PC-3 (cell line): Measurements from ENCODE around the gene TMEM181. TPM values are rescaled to one million over a fixed set of nuclear protein-coding genes. Genes with fewer than 3 reads are reported as not detected.

Experiments used
- ATAC-seq: fragments of 200-7000 bp; cut with Tn5 transposase; 2 replicates; pipeline ENCODE4 v1.9.1; 2020; ENCODE audit warnings: mild to moderate bottlenecking, moderate library complexity
- BruUV-seq: library from RNA; stranded (reverse); fragments of 400-500 nt; replicated peaks from 2 replicates; lab custom pipeline; 2021; lab: Mats Ljungman, UMichigan
- CTCF ChIA-PET: fragments of 300-600 bp; sonication (Branson Sonifier 250); formaldehyde crosslinking; loops from one replicate; lab custom pipeline; 2022; ENCODE audit warnings: antibody characterized with exemption; lab: Charles Lee
- POLR2A ChIA-PET: fragments of 300-600 bp; sonication (Branson Sonifier 250); formaldehyde crosslinking; loops from one replicate; lab custom pipeline; 2022; ENCODE audit warnings: antibody characterized with exemption; ENCODE audit not compliant: unreplicated experiment; lab: Charles Lee
- DNase-seq: peaks from one replicate; pipeline ENCODE4 v3.0.0-alpha.2; 2015
- H2AFZ ChIP-seq: fragments of 300-600 bp; sonication (generic); 2 replicates; pipeline ENCODE4 v1.6.0; 2016; ENCODE audit warnings: antibody characterized with exemption, low read length
- H3F3A ChIP-seq: fragments of 300-600 bp; sonication (generic); one replicate; pipeline ENCODE4 v1.6.0; 2017; ENCODE audit warnings: antibody characterized with exemption, low read length, control low read depth, mild to moderate bottlenecking; ENCODE audit not compliant: unreplicated experiment
- H3K27ac ChIP-seq: fragments of 300-600 bp; sonication (generic); 2 replicates; pipeline ENCODE4 v1.5.1; 2016; ENCODE audit warnings: mild to moderate bottlenecking, low read length
- H3K27me3 ChIP-seq: fragments of 300-600 bp; sonication (generic); 2 replicates; pipeline ENCODE4 v1.6.1; 2016; ENCODE audit warnings: low read length, mixed read lengths
- H3K36me3 ChIP-seq: fragments of 300-600 bp; sonication (generic); 2 replicates; pipeline ENCODE4 v1.6.1; 2016; ENCODE audit warnings: low read depth, mixed run types, low read length, mixed read lengths
- H3K4me1 ChIP-seq: fragments of 300-600 bp; sonication (generic); 2 replicates; pipeline ENCODE4 v1.5.1; 2016; ENCODE audit warnings: low read length; ENCODE audit not compliant: insufficient read depth
- H3K4me2 ChIP-seq: fragments of 300-600 bp; sonication (generic); 2 replicates; pipeline ENCODE4 v1.6.0; 2016; ENCODE audit warnings: low read length
- H3K4me3 ChIP-seq: fragments of 300-600 bp; sonication (generic); 2 replicates; pipeline ENCODE4 v1.5.1; 2016; ENCODE audit warnings: mild to moderate bottlenecking, low read length, mixed read lengths
- H3K79me2 ChIP-seq: fragments of 300-600 bp; sonication (generic); 2 replicates; pipeline ENCODE4 v1.6.1; 2017; ENCODE audit warnings: low read length, mixed read lengths
- H3K9ac ChIP-seq: fragments of 300-600 bp; sonication (generic); 2 replicates; pipeline ENCODE4 v1.6.0; 2016; ENCODE audit warnings: mild to moderate bottlenecking, low read length
- H3K9me2 ChIP-seq: fragments of 300-600 bp; sonication (generic); replicated peaks from 2 replicates; pipeline ENCODE4 v1.6.1; 2016; ENCODE audit warnings: mixed run types, low read length, mixed read lengths
- H3K9me3 ChIP-seq: fragments of 300-600 bp; sonication (generic); 2 replicates; pipeline ENCODE4 v1.6.1; 2016; ENCODE audit warnings: low read length, mixed read lengths
- H4K20me1 ChIP-seq: fragments of 300-600 bp; sonication (generic); 2 replicates; pipeline ENCODE4 v1.6.1; 2016; ENCODE audit warnings: low read length, mixed read lengths
- EZH2 ChIP-seq: fragments of 300-600 bp; sonication (generic); IDR thresholded peaks from one replicate; pipeline ENCODE4 v1.6.1; 2017; ENCODE audit warnings: antibody characterized with exemption, mild to moderate bottlenecking, low read length; ENCODE audit not compliant: unreplicated experiment
- EZH2phosphoT487 ChIP-seq: fragments of 300-600 bp; sonication (generic); IDR thresholded peaks from 2 replicates; pipeline ENCODE4 v1.6.1; 2018; ENCODE audit warnings: mild to moderate bottlenecking, antibody characterized with exemption, low read length, borderline replicate concordance
- intact Hi-C: fragments of 100-400 bp; cut with micrococcal nuclease; formaldehyde crosslinking; loops from 2 replicates; pipeline ENCODE4 v1.9.0; 2023
- total RNA-seq: library from RNA; depleted of rRNA; stranded (reverse); fragments of >200 nt; gene quantifications from 2 replicates; pipeline ENCODE4 v1.2.3, GENCODE V29; 2014
- TF ChIP-seq, protein P1 (sequence below): fragments of 300-600 bp; sonication (generic); conservative IDR thresholded peaks from 2 replicates; pipeline ENCODE4 v1.5.1; 2017; ENCODE audit warnings: antibody characterized with exemption, low read depth, mild to moderate bottlenecking, low read length

The TMEM181 gene
- total RNA-seq, 1 experiment from 2014 or later, result 13.7 TPM

GRCh38 chr6:158572653-158573541, 13.0 kb downstream of the TMEM181 start:
- no peak for TF ChIP-seq EZH2
- no peak for TF ChIP-seq EZH2phosphoT487
- TF ChIP-seq, protein P1, sequence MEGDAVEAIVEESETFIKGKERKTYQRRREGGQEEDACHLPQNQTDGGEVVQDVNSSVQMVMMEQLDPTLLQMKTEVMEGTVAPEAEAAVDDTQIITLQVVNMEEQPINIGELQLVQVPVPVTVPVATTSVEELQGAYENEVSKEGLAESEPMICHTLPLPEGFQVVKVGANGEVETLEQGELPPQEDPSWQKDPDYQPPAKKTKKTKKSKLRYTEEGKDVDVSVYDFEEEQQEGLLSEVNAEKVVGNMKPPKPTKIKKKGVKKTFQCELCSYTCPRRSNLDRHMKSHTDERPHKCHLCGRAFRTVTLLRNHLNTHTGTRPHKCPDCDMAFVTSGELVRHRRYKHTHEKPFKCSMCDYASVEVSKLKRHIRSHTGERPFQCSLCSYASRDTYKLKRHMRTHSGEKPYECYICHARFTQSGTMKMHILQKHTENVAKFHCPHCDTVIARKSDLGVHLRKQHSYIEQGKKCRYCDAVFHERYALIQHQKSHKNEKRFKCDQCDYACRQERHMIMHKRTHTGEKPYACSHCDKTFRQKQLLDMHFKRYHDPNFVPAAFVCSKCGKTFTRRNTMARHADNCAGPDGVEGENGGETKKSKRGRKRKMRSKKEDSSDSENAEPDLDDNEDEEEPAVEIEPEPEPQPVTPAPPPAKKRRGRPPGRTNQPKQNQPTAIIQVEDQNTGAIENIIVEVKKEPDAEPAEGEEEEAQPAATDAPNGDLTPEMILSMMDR, result no peak
- H3K9me3 ChIP-seq, result no peaks in the 10 kb centered on the region

DNA sequence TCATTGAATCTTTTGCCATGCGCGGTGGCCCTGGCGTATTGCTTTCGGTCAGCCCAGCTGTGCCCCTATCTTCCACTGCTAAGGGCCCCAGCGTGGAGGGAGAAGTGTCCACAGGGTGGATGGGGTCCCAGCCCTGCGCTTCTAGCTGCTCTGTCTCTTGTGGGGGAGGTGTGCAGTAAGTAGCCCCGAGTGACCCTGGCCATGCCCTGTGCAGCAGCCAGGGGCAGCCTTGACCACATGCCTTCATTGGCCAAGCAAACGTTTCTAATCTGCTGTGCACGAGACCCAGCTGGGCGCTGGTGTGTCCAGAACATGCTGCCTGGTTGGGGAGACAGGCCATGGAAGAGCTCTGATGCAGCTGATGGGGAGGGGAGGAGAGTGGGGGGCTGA, 13.6 kb downstream of the TMEM181 start:
- TF ChIP-seq, protein P1, result no peak
- Histone ChIP-seq H2AFZ (no peak overlapping the region), H3K36me3 (peaks cover 7% of the 10 kb centered on the region), H3K4me3 (no peak overlapping the region), H3K9me3 (no peaks in the 10 kb centered on the region), H3K4me2 (no peak overlapping the region), H3F3A (no peaks in the 10 kb centered on the region), H3K9ac (no peak overlapping the region), H3K27ac (no peak overlapping the region), H3K4me1 (peaks cover 10% of the 10 kb centered on the region), H3K79me2 (peaks cover 46% of the 10 kb centered on the region), H3K27me3 (no peaks in the 10 kb centered on the region), H4K20me1 (no peaks in the 10 kb centered on the region), H3K9me2 (no peaks in the 10 kb centered on the region)
- ATAC-seq (no peak), DNase-seq (no peak)
- BruUV-seq, result no TSS peak
- POLR2A ChIA-PET, result no interaction called here
- CTCF ChIA-PET, result no interaction called here
- intact Hi-C loops, result no loop called here

More at GRCh38 chr6:158572653-158573541, 13.0 kb downstream of the TMEM181 start:
- Histone ChIP-seq H3K9ac (no peak overlapping the region), H2AFZ (no peak overlapping the region), H3K27ac (no peak overlapping the region), H4K20me1 (no peaks in the 10 kb centered on the region), H3K4me2 (no peak overlapping the region), H3K27me3 (no peaks in the 10 kb centered on the region), H3K4me1 (peaks cover 10% of the 10 kb centered on the region), H3F3A (no peaks in the 10 kb centered on the region), H3K9me2 (no peaks in the 10 kb centered on the region), H3K4me3 (no peak overlapping the region), H3K36me3 (peaks cover 7% of the 10 kb centered on the region), H3K79me2 (peaks cover 49% of the 10 kb centered on the region; the same call in 1 of the 2 replicates)
- intact Hi-C loops, result no loop called here
- ChIA-PET CTCF (no interaction called here), POLR2A (no interaction called here)
- no peak for DNase-seq
- ATAC-seq, result no peak
- no TSS peak for BruUV-seq

DNA sequence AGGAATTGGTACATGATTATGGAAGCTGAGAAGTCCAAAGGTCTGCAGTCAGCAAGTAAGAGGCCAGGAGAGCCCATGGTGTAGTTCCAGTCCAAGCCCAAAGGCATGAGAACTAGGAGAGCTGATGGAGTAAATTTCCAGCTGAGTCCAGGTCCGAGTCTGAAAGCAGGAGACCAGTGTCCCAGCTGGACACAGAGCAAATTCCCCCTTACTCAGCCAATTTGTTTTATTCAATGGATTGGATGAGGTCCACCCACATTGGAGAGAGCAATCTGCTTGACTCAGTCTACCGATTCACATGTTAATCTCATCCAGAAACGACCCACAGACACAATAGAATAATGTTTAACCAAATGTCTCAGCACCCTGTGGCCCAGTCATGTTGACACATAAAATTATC, 14.9 kb downstream of the TMEM181 start:
- H3K4me1 ChIP-seq, result peaks cover 10% of the 10 kb centered on the region
- H3K79me2 ChIP-seq, result peaks cover 38% of the 10 kb centered on the region
- no peak overlapping the region for H3K9ac ChIP-seq
- H3K9me3 ChIP-seq, result no peaks in the 10 kb centered on the region
- DNase-seq, result no peak
- ChIA-PET POLR2A (no interaction called here), CTCF (no interaction called here)
- no peaks in the 10 kb centered on the region for H3K27me3 ChIP-seq
- TF ChIP-seq EZH2, result no peak
- no peak for TF ChIP-seq EZH2phosphoT487
- TF ChIP-seq, protein P1, result no peak
- H3K9me2 ChIP-seq, result no peaks in the 10 kb centered on the region
- peaks cover 7% of the 10 kb centered on the region for H3K36me3 ChIP-seq
- intact Hi-C loops, result no loop called here
- BruUV-seq, result no TSS peak
- H3F3A ChIP-seq, result no peaks in the 10 kb centered on the region
- no peak overlapping the region for H3K27ac ChIP-seq
- no peak overlapping the region for H2AFZ ChIP-seq
- ATAC-seq, result no peak
- H3K4me3 ChIP-seq, result no peak overlapping the region
- H4K20me1 ChIP-seq, result no peaks in the 10 kb centered on the region
- no peak overlapping the region for H3K4me2 ChIP-seq
